Breast epithelium (tissue), 4 donors: ENCODE results near the gene SAP130. TPM values are rescaled to one million over a fixed set of nuclear protein-coding genes. Genes with fewer than 3 reads are reported as not detected.

Source experiments
- DNase-seq, 2 donors: peaks; one replicate each; pipeline ENCODE4 v3.0.0-alpha.2; 2019; ENCODE audit warnings: low spot score in 2 of 2
- H3K27ac ChIP-seq, 2 donors: fragments of 200-600 bp; sonication (generic) in 1 of 2; one replicate each; pipeline ENCODE4 v1.5.1; 2016 to 2019; ENCODE audit warnings: mild to moderate bottlenecking in 1 of 2
- H3K27me3 ChIP-seq, 2 donors: fragments of 200-600 bp; sonication (generic) in 1 of 2; one replicate each; pipeline versions ENCODE4 v1.5.1 to v1.6.0; 2017 to 2019; ENCODE audit warnings: control low read depth in 1 of 2, mild to moderate bottlenecking in 1 of 2
- H3K36me3 ChIP-seq: fragments of 200-600 bp; one replicate; pipeline ENCODE4 v1.5.1; 2019
- H3K4me1 ChIP-seq, 2 donors: fragments of 200-600 bp; sonication (generic); one replicate each; pipeline ENCODE4 v1.5.1; 2016 to 2019; ENCODE audit warnings: control low read depth in 1 of 2
- H3K4me3 ChIP-seq, 3 donors: fragments of 200-600 bp; sonication (generic); 1 replicate in 2 of 3; 2 replicates in 1 of 3; pipeline ENCODE4 v1.5.1; 2016 to 2019; ENCODE audit warnings: mild to moderate bottlenecking in 3 of 3, moderate library complexity in 2 of 3
- H3K9me3 ChIP-seq, 2 donors: fragments of 200-600 bp; sonication (generic) in 1 of 2; one replicate each; pipeline ENCODE4 v1.5.1; 2016 to 2019; ENCODE audit warnings: control low read depth in 1 of 2
- CTCF ChIP-seq, 3 donors: fragments of 450-650 bp; IDR thresholded peaks; one replicate each; pipeline ENCODE4 v1.5.1; 2016 to 2017; ENCODE audit warnings: antibody characterized with exemption in 3 of 3, mild to moderate bottlenecking in 3 of 3, moderate library complexity in 3 of 3
- POLR2A ChIP-seq: fragments of 450-650 bp; IDR thresholded peaks from one replicate; pipeline ENCODE4 v1.6.1; 2016; ENCODE audit warnings: antibody characterized with exemption, mild to moderate bottlenecking, moderate library complexity
- POLR2AphosphoS5 ChIP-seq, 3 donors: sonication (generic); formaldehyde crosslinking; IDR thresholded peaks; one replicate each; pipeline ENCODE4 v1.6.1; 2017; ENCODE audit warnings: antibody characterized with exemption in 3 of 3
- intact Hi-C: fragments of 100-400 bp; cut with DNase I; formaldehyde crosslinking; loops from one replicate; pipeline ENCODE4 v1.15.1; 2023; ENCODE audit warnings: low total_unique reads
- total RNA-seq, 3 donors: library from RNA; depleted of rRNA; stranded (reverse); fragments of >200 nt; gene quantifications; one replicate each; pipeline ENCODE4 v1.1.0, GENCODE V29; 2016

The SAP130 gene
- total RNA-seq, 3 donors from 2014 or later: 7.5 to 10.4 (median 8.5) TPM

GRCh38 chr2:127940641-127941040 is 87.2 kb downstream of the SAP130 start:
- intact Hi-C loops: no loop called here
- Histone ChIP-seq H3K27ac (no peak overlapping the region), H3K4me1 (no peaks in the 10 kb centered on the region), H3K36me3 (peaks cover 4% of the 10 kb centered on the region), H3K27me3 (no peaks in the 10 kb centered on the region), H3K9me3 (no peaks in the 10 kb centered on the region), H3K4me3 (no peak overlapping the region)
- no peak for DNase-seq
- TF ChIP-seq POLR2A (no peak), CTCF (IDR thresholded peaks at IDR 0.05) (no peak), POLR2AphosphoS5 (IDR thresholded peaks at IDR 0.05) (no peak)

- intact Hi-C loops: no loop called here
- DNase-seq: no peak
- H3K9me3 ChIP-seq: no peaks in the 10 kb centered on the region
- H3K4me1 ChIP-seq: no peaks in the 10 kb centered on the region
- no peaks in the 10 kb centered on the region for H3K27me3 ChIP-seq
- no peaks in the 10 kb centered on the region for H3K36me3 ChIP-seq
- H3K4me3 ChIP-seq: no peak overlapping the region
- TF ChIP-seq POLR2A (no peak), CTCF (IDR thresholded peaks at IDR 0.05) (no peak), POLR2AphosphoS5 (IDR thresholded peaks at IDR 0.05) (no peak)
- no peak overlapping the region for H3K27ac ChIP-seq
Measured at GRCh38 chr2:127935337-127935736, 92.5 kb downstream of the SAP130 start.

GRCh38 chr2:127932199-127932876 is 95.5 kb downstream of the SAP130 start:
- H3K4me1 ChIP-seq: no peaks in the 10 kb centered on the region
- no peak for DNase-seq
- H3K4me3 ChIP-seq: no peak overlapping the region
- H3K27me3 ChIP-seq: no peaks in the 10 kb centered on the region
- no peaks in the 10 kb centered on the region for H3K36me3 ChIP-seq
- intact Hi-C loops: no loop called here
- TF ChIP-seq POLR2AphosphoS5 (IDR thresholded peaks at IDR 0.05) (no peak), POLR2A (no peak), CTCF (IDR thresholded peaks at IDR 0.05) (no peak)
- H3K9me3 ChIP-seq: no peaks in the 10 kb centered on the region
- no peak overlapping the region for H3K27ac ChIP-seq

- intact Hi-C loops: no loop called here
Measured at GRCh38 chr2:127929449-127929848, 98.4 kb downstream of the SAP130 start.

More at GRCh38 chr2:127929449-127929848, 98.4 kb downstream of the SAP130 start:
- Histone ChIP-seq H3K27ac (no peak overlapping the region), H3K4me1 (no peaks in the 10 kb centered on the region), H3K27me3 (no peaks in the 10 kb centered on the region), H3K36me3 (no peaks in the 10 kb centered on the region), H3K9me3 (no peaks in the 10 kb centered on the region), H3K4me3 (no peak overlapping the region)
- TF ChIP-seq POLR2A: no peak
- TF ChIP-seq CTCF (IDR thresholded peaks at IDR 0.05): no peak
- TF ChIP-seq POLR2AphosphoS5 (IDR thresholded peaks at IDR 0.05): no peak
- no peak for DNase-seq
